Peyer's patch (tissue), 4 donors: ENCODE results near the gene MAGI3.

ENCODE experiments used
- POLR2A ChIP-seq, 2 donors: fragments of 450-650 bp; IDR thresholded peaks; one replicate each; pipeline ENCODE4 v1.5.1; 2017; ENCODE audit warnings: antibody characterized with exemption in 2 of 2, mild to moderate bottlenecking in 2 of 2, moderate library complexity in 2 of 2
- TF ChIP-seq, protein P1 (sequence below), 6 experiments: fragments of 450-650 bp in 4 of 6; fragments of 200-600 bp in 2 of 6; sonication (generic) in 1 of 6; IDR thresholded peaks; one replicate each; pipeline ENCODE4 v1.5.1; 2017 to 2019; ENCODE audit warnings: antibody characterized with exemption in 6 of 6, mild to moderate bottlenecking in 3 of 6, moderate library complexity in 1 of 6

DNA sequence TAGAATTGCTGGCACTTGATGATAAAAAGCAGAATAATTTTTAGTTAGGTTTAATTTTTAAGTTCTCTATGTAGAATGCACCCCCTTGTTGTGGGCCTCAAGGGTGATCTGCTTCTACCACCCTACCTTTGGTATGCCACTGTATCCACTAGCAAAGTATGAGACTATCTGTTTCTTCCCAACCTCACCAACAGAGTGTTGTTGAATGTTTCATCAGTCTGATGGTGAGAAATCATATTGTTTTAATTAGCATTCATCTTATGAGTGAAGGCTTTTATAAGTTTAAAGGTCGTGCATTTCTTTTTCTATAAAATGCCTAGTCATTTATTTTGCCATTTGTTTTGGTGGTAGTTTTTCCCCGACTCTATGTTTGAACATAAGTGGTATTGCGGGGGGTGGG is 141.0 kb downstream of the MAGI3 start:
- TF ChIP-seq, protein P1, sequence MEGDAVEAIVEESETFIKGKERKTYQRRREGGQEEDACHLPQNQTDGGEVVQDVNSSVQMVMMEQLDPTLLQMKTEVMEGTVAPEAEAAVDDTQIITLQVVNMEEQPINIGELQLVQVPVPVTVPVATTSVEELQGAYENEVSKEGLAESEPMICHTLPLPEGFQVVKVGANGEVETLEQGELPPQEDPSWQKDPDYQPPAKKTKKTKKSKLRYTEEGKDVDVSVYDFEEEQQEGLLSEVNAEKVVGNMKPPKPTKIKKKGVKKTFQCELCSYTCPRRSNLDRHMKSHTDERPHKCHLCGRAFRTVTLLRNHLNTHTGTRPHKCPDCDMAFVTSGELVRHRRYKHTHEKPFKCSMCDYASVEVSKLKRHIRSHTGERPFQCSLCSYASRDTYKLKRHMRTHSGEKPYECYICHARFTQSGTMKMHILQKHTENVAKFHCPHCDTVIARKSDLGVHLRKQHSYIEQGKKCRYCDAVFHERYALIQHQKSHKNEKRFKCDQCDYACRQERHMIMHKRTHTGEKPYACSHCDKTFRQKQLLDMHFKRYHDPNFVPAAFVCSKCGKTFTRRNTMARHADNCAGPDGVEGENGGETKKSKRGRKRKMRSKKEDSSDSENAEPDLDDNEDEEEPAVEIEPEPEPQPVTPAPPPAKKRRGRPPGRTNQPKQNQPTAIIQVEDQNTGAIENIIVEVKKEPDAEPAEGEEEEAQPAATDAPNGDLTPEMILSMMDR (IDR thresholded peaks at IDR 0.05), result no peak
- TF ChIP-seq POLR2A (IDR thresholded peaks at IDR 0.05), result no peak
